Breast epithelium (tissue), 4 donors: ENCODE measurements around the gene PIP4P1. TPM values are rescaled to one million over a fixed set of nuclear protein-coding genes. Genes with fewer than 3 reads are reported as not detected.
"Not testable (repeated sequence)": the region's sequence is repeated elsewhere in the genome, so short reads cannot be mapped to it uniquely, and the experiment has no call there.

Experiments used
- DNase-seq, 2 donors: peaks; one replicate each; pipeline ENCODE4 v3.0.0-alpha.2; 2019; ENCODE audit warnings: low spot score in 2 of 2
- H3K27ac ChIP-seq, 2 donors: fragments of 200-600 bp; sonication (generic) in 1 of 2; one replicate each; pipeline ENCODE4 v1.5.1; 2016 to 2019; ENCODE audit warnings: mild to moderate bottlenecking in 1 of 2
- H3K27me3 ChIP-seq, 2 donors: fragments of 200-600 bp; sonication (generic) in 1 of 2; one replicate each; pipeline versions ENCODE4 v1.5.1 to v1.6.0; 2017 to 2019; ENCODE audit warnings: control low read depth in 1 of 2, mild to moderate bottlenecking in 1 of 2
- H3K36me3 ChIP-seq: fragments of 200-600 bp; one replicate; pipeline ENCODE4 v1.5.1; 2019
- H3K4me1 ChIP-seq, 2 donors: fragments of 200-600 bp; sonication (generic); one replicate each; pipeline ENCODE4 v1.5.1; 2016 to 2019; ENCODE audit warnings: control low read depth in 1 of 2
- H3K4me3 ChIP-seq, 3 donors: fragments of 200-600 bp; sonication (generic); 1 replicate in 2 of 3; 2 replicates in 1 of 3; pipeline ENCODE4 v1.5.1; 2016 to 2019; ENCODE audit warnings: mild to moderate bottlenecking in 3 of 3, moderate library complexity in 2 of 3
- H3K9me3 ChIP-seq, 2 donors: fragments of 200-600 bp; sonication (generic) in 1 of 2; one replicate each; pipeline ENCODE4 v1.5.1; 2016 to 2019; ENCODE audit warnings: control low read depth in 1 of 2
- CTCF ChIP-seq, 3 donors: fragments of 450-650 bp; IDR thresholded peaks; one replicate each; pipeline ENCODE4 v1.5.1; 2016 to 2017; ENCODE audit warnings: antibody characterized with exemption in 3 of 3, mild to moderate bottlenecking in 3 of 3, moderate library complexity in 3 of 3
- POLR2A ChIP-seq: fragments of 450-650 bp; IDR thresholded peaks from one replicate; pipeline ENCODE4 v1.6.1; 2016; ENCODE audit warnings: antibody characterized with exemption, mild to moderate bottlenecking, moderate library complexity
- POLR2AphosphoS5 ChIP-seq, 3 donors: sonication (generic); formaldehyde crosslinking; IDR thresholded peaks; one replicate each; pipeline ENCODE4 v1.6.1; 2017; ENCODE audit warnings: antibody characterized with exemption in 3 of 3
- intact Hi-C: fragments of 100-400 bp; cut with DNase I; formaldehyde crosslinking; loops from one replicate; pipeline ENCODE4 v1.15.1; 2023; ENCODE audit warnings: low total_unique reads
- total RNA-seq, 3 donors: library from RNA; depleted of rRNA; stranded (reverse); fragments of >200 nt; gene quantifications; one replicate each; pipeline ENCODE4 v1.1.0, GENCODE V29; 2016

PIP4P1 gene
- total RNA-seq: 10 to 100 TPM; 23.6 to 34.1 (median 29.9) TPM

- DNase-seq: peak; percentile 98 to 100
- intact Hi-C loops: no loop called here
- peak within 1 kb of the TSS; percentile 96 to 98 for H3K27ac ChIP-seq
- H3K27me3 ChIP-seq: no peaks in the 10 kb centered on the region
- peaks cover 22% of the 10 kb centered on the region for H3K36me3 ChIP-seq
- TF ChIP-seq CTCF (IDR thresholded peaks at IDR 0.05) (peak in 2 of 3 donors; percentile 9 to 17), POLR2A (no peak), POLR2AphosphoS5 (IDR thresholded peaks at IDR 0.05) (peak; percentile 77 to 99 (median 88))
- H3K4me1 ChIP-seq: peaks cover 0 to 12% of the 10 kb centered on the region in 2 donors
- no peaks in the 10 kb centered on the region for H3K9me3 ChIP-seq
- peak within 1 kb of the TSS; percentile 95 to 99 (median 99) for H3K4me3 ChIP-seq
Measured at GRCh38 chr14:20461225-20462141, at the start of gene PIP4P1. Gene PIP4P1, minus strand, starts transcription at chr14:20461434. Its CDS starts 109 bp downstream, at chr14:20461325.

- no peaks in the 10 kb centered on the region for H3K27me3 ChIP-seq
- H3K27ac ChIP-seq: no peak overlapping the region
- no peak overlapping the region for H3K4me3 ChIP-seq
- H3K9me3 ChIP-seq: no peaks in the 10 kb centered on the region
- H3K36me3 ChIP-seq: no peaks in the 10 kb centered on the region
- intact Hi-C loops: no loop called here
- TF ChIP-seq CTCF (IDR thresholded peaks at IDR 0.05) (no peak), POLR2A (no peak), POLR2AphosphoS5 (IDR thresholded peaks at IDR 0.05) (no peak)
- H3K4me1 ChIP-seq: no peaks in the 10 kb centered on the region
- no peak for DNase-seq
Measured at GRCh38 chr14:20508367-20508766, 47.1 kb upstream of the PIP4P1 start.

- H3K36me3 ChIP-seq, H3K9me3 ChIP-seq, DNase-seq, H3K4me1 ChIP-seq, intact Hi-C loops, H3K4me3 ChIP-seq, H3K27ac ChIP-seq, H3K27me3 ChIP-seq: not testable (repeated sequence)
Measured at GRCh38 chr14:20507537-20507936, 46.3 kb upstream of the PIP4P1 start.

- H3K27ac ChIP-seq, H3K9me3 ChIP-seq, H3K4me3 ChIP-seq, intact Hi-C loops, H3K27me3 ChIP-seq, H3K36me3 ChIP-seq, H3K4me1 ChIP-seq, DNase-seq: not testable (repeated sequence)
Measured at GRCh38 chr14:20506752-20507151, 45.5 kb upstream of the PIP4P1 start.

- H3K36me3 ChIP-seq, intact Hi-C loops, H3K4me3 ChIP-seq: not testable (repeated sequence)
Measured at GRCh38 chr14:20506276-20506675, 45.0 kb upstream of the PIP4P1 start.

GRCh38 chr14:20503898-20504297 is 42.7 kb upstream of the PIP4P1 start:
- intact Hi-C loops: no loop called here
- Histone ChIP-seq H3K4me1 (no peaks in the 10 kb centered on the region), H3K36me3 (no peaks in the 10 kb centered on the region), H3K9me3 (no peaks in the 10 kb centered on the region), H3K4me3 (no peak overlapping the region), H3K27me3 (no peaks in the 10 kb centered on the region), H3K27ac (no peak overlapping the region)
- TF ChIP-seq CTCF (IDR thresholded peaks at IDR 0.05) (no peak), POLR2AphosphoS5 (IDR thresholded peaks at IDR 0.05) (no peak), POLR2A (no peak)
- no peak for DNase-seq

More at GRCh38 chr14:20506276-20506675, 45.0 kb upstream of the PIP4P1 start:
- not testable (repeated sequence) for H3K27me3 ChIP-seq, H3K9me3 ChIP-seq, DNase-seq, H3K4me1 ChIP-seq, H3K27ac ChIP-seq
